ENCODE results near the gene ABCG2.

ABCG2 gene

GRCh38 chr4:88075336-88075735, 83.1 kb downstream of the ABCG2 start:
- H4K91ac ChIP-seq (ENCODE audit: low read depth, low read length, poor library complexity), result no peak overlapping the region

GRCh38 chr4:88070031-88070430, 88.4 kb downstream of the ABCG2 start:
- Histone ChIP-seq H3K14ac (ENCODE audit: low read length) (no peak overlapping the region), H2BK120ac (ENCODE audit: low read depth, low read length) (no peak overlapping the region), H3K36me3 (replicated peaks in 1 of 2; ENCODE audit: control insufficient read depth in 2 of 2, insufficient read depth in 2 of 2, low read length in 2 of 2) (peaks cover 31 to 100% of the 10 kb centered on the region in 2 donors), H3K4me3 (ENCODE audit: low read length in 2 of 2) (no peak overlapping the region), H2BK15ac (ENCODE audit: low read length) (no peak overlapping the region), H2AK5ac (ENCODE audit: low read depth, low read length) (no peak overlapping the region), H4K8ac (ENCODE audit: low read depth, low read length) (no peak overlapping the region), H3K18ac (ENCODE audit: low read length) (no peak overlapping the region), H2AFZ (ENCODE audit: low read length) (no peak overlapping the region), H2BK5ac (ENCODE audit: low read length) (no peak overlapping the region), H3K4me2 (ENCODE audit: insufficient read depth, low read length, poor library complexity, severe bottlenecking) (no peak overlapping the region), H2BK12ac (ENCODE audit: low read length) (no peak overlapping the region), H3K4me1 (ENCODE audit: control insufficient read depth in 2 of 2, insufficient read depth in 1 of 2, low read depth in 1 of 2, low read length in 2 of 2) (no peaks in the 10 kb centered on the region), H3K23ac (ENCODE audit: low read depth, low read length, poor library complexity) (no peak overlapping the region), H3K79me1 (ENCODE audit: low read depth, low read length) (no peaks in the 10 kb centered on the region), H4K91ac (ENCODE audit: low read depth, low read length, poor library complexity) (no peak overlapping the region), H3K9me3 (replicated peaks in 1 of 2; ENCODE audit: control insufficient read depth in 2 of 2, insufficient read depth in 1 of 2, low read depth in 1 of 2, low read length in 2 of 2) (peaks cover 3 to 18% of the 10 kb centered on the region in 2 donors), H3K27ac (replicated peaks; ENCODE audit: low read length) (no peak overlapping the region), H3K4ac (ENCODE audit: low read length) (no peak overlapping the region), H3K27me3 (ENCODE audit: control insufficient read depth in 3 of 3, insufficient read depth in 3 of 3, low read depth in 1 of 3, low read length in 3 of 3) (no peaks in the 10 kb centered on the region), H3K9ac (ENCODE audit: low read depth, low read length, poor library complexity) (no peak overlapping the region)
- no peak for DNase-seq (ENCODE audit: low spot score)
- WGBS, 2 donors (ENCODE audit: extremely low coverage in 2 of 2, insufficient read length in 2 of 2, insufficient replicate concordance in 1 of 2), result no CpG with 5 or more reads among the region's 1 CpG

More at GRCh38 chr4:88075336-88075735, 83.1 kb downstream of the ABCG2 start:
- no peaks in the 10 kb centered on the region for H3K9me3 ChIP-seq (replicated peaks in 1 of 2; ENCODE audit: control insufficient read depth in 2 of 2, insufficient read depth in 1 of 2, low read depth in 1 of 2, low read length in 2 of 2)
- H3K27ac ChIP-seq (replicated peaks; ENCODE audit: low read length), result no peak overlapping the region
- no peak overlapping the region for H3K4ac ChIP-seq (ENCODE audit: low read length)
- H3K4me2 ChIP-seq (ENCODE audit: insufficient read depth, low read length, poor library complexity, severe bottlenecking), result no peak overlapping the region
- H3K27me3 ChIP-seq (ENCODE audit: control insufficient read depth in 3 of 3, insufficient read depth in 3 of 3, low read depth in 1 of 3, low read length in 3 of 3), result no peaks in the 10 kb centered on the region
- peaks cover 25 to 91% of the 10 kb centered on the region in 2 donors for H3K36me3 ChIP-seq (replicated peaks in 1 of 2; ENCODE audit: control insufficient read depth in 2 of 2, insufficient read depth in 2 of 2, low read length in 2 of 2)
- no CpG with 5 or more reads among the region's 9 CpGs for WGBS, 2 donors (ENCODE audit: extremely low coverage in 2 of 2, insufficient read length in 2 of 2, insufficient replicate concordance in 1 of 2)
- no peak overlapping the region for H2BK15ac ChIP-seq (ENCODE audit: low read length)
- H2BK5ac ChIP-seq (ENCODE audit: low read length), result no peak overlapping the region
- no peak overlapping the region for H2AFZ ChIP-seq (ENCODE audit: low read length)
- no peak overlapping the region for H3K14ac ChIP-seq (ENCODE audit: low read length)
- H2BK120ac ChIP-seq (ENCODE audit: low read depth, low read length), result no peak overlapping the region
- no peaks in the 10 kb centered on the region for H3K79me1 ChIP-seq (ENCODE audit: low read depth, low read length)
- H4K8ac ChIP-seq (ENCODE audit: low read depth, low read length), result no peak overlapping the region
- no peaks in the 10 kb centered on the region for H3K4me1 ChIP-seq (ENCODE audit: control insufficient read depth in 2 of 2, insufficient read depth in 1 of 2, low read depth in 1 of 2, low read length in 2 of 2)
- no peak overlapping the region for H2BK12ac ChIP-seq (ENCODE audit: low read length)
- no peak overlapping the region for H2AK5ac ChIP-seq (ENCODE audit: low read depth, low read length)
- no peak for DNase-seq (ENCODE audit: low spot score)
- no peak overlapping the region for H3K9ac ChIP-seq (ENCODE audit: low read depth, low read length, poor library complexity)
- no peak overlapping the region for H3K4me3 ChIP-seq (ENCODE audit: low read length in 2 of 2)
- H3K23ac ChIP-seq (ENCODE audit: low read depth, low read length, poor library complexity), result no peak overlapping the region
- H3K18ac ChIP-seq (ENCODE audit: low read length), result no peak overlapping the region

- H2BK120ac ChIP-seq (ENCODE audit: low read depth, low read length), result no peak overlapping the region
- no peaks in the 10 kb centered on the region for H3K27me3 ChIP-seq (ENCODE audit: control insufficient read depth in 3 of 3, insufficient read depth in 3 of 3, low read depth in 1 of 3, low read length in 3 of 3)
- no peak overlapping the region for H3K4ac ChIP-seq (ENCODE audit: low read length)
- no peak overlapping the region for H3K4me2 ChIP-seq (ENCODE audit: insufficient read depth, low read length, poor library complexity, severe bottlenecking)
- no peak overlapping the region for H2BK15ac ChIP-seq (ENCODE audit: low read length)
- H3K23ac ChIP-seq (ENCODE audit: low read depth, low read length, poor library complexity), result no peak overlapping the region
- H3K9ac ChIP-seq (ENCODE audit: low read depth, low read length, poor library complexity), result no peak overlapping the region
- H4K91ac ChIP-seq (ENCODE audit: low read depth, low read length, poor library complexity), result no peak overlapping the region
- WGBS, 2 donors (ENCODE audit: extremely low coverage in 2 of 2, insufficient read length in 2 of 2, insufficient replicate concordance in 1 of 2), result no CpG with 5 or more reads among the region's 6 CpGs
- no peak overlapping the region for H2AFZ ChIP-seq (ENCODE audit: low read length)
- no peak overlapping the region for H2AK5ac ChIP-seq (ENCODE audit: low read depth, low read length)
- no peak overlapping the region for H3K18ac ChIP-seq (ENCODE audit: low read length)
- DNase-seq (ENCODE audit: low spot score), result no peak
- peaks cover 3 to 18% of the 10 kb centered on the region in 2 donors for H3K9me3 ChIP-seq (replicated peaks in 1 of 2; ENCODE audit: control insufficient read depth in 2 of 2, insufficient read depth in 1 of 2, low read depth in 1 of 2, low read length in 2 of 2)
- no peak overlapping the region for H4K8ac ChIP-seq (ENCODE audit: low read depth, low read length)
- H3K79me1 ChIP-seq (ENCODE audit: low read depth, low read length), result no peaks in the 10 kb centered on the region
- H2BK5ac ChIP-seq (ENCODE audit: low read length), result no peak overlapping the region
- no peak overlapping the region for H2BK12ac ChIP-seq (ENCODE audit: low read length)
- peaks cover 15 to 97% of the 10 kb centered on the region in 2 donors for H3K36me3 ChIP-seq (replicated peaks in 1 of 2; ENCODE audit: control insufficient read depth in 2 of 2, insufficient read depth in 2 of 2, low read length in 2 of 2)
- H3K27ac ChIP-seq (replicated peaks; ENCODE audit: low read length), result no peak overlapping the region
- H3K4me1 ChIP-seq (ENCODE audit: control insufficient read depth in 2 of 2, insufficient read depth in 1 of 2, low read depth in 1 of 2, low read length in 2 of 2), result no peaks in the 10 kb centered on the region
- H3K14ac ChIP-seq (ENCODE audit: low read length), result no peak overlapping the region
- H3K4me3 ChIP-seq (ENCODE audit: low read length in 2 of 2), result no peak overlapping the region
Measured at GRCh38 chr4:88064410-88064809, 94.0 kb downstream of the ABCG2 start.

- H3K27ac ChIP-seq (replicated peaks; ENCODE audit: low read length), result no peak overlapping the region
- H3K23ac ChIP-seq (ENCODE audit: low read depth, low read length, poor library complexity), result no peak overlapping the region
- H3K4me3 ChIP-seq (ENCODE audit: low read length in 2 of 2), result no peak overlapping the region
- H3K4ac ChIP-seq (ENCODE audit: low read length), result no peak overlapping the region
- no peak overlapping the region for H2BK12ac ChIP-seq (ENCODE audit: low read length)
- no peak overlapping the region for H3K4me2 ChIP-seq (ENCODE audit: insufficient read depth, low read length, poor library complexity, severe bottlenecking)
- no peak overlapping the region for H3K9ac ChIP-seq (ENCODE audit: low read depth, low read length, poor library complexity)
- DNase-seq (ENCODE audit: low spot score), result no peak
- H2BK120ac ChIP-seq (ENCODE audit: low read depth, low read length), result no peak overlapping the region
- no CpG with 5 or more reads among the region's 5 CpGs for WGBS, 2 donors (ENCODE audit: extremely low coverage in 2 of 2, insufficient read length in 2 of 2, insufficient replicate concordance in 1 of 2)
- H2BK5ac ChIP-seq (ENCODE audit: low read length), result no peak overlapping the region
- no peak overlapping the region for H3K14ac ChIP-seq (ENCODE audit: low read length)
- H3K4me1 ChIP-seq (ENCODE audit: control insufficient read depth in 2 of 2, insufficient read depth in 1 of 2, low read depth in 1 of 2, low read length in 2 of 2), result no peaks in the 10 kb centered on the region
- no peak overlapping the region for H3K18ac ChIP-seq (ENCODE audit: low read length)
- no peaks in the 10 kb centered on the region for H3K79me1 ChIP-seq (ENCODE audit: low read depth, low read length)
- H2BK15ac ChIP-seq (ENCODE audit: low read length), result no peak overlapping the region
- peaks cover 15 to 97% of the 10 kb centered on the region in 2 donors for H3K36me3 ChIP-seq (replicated peaks in 1 of 2; ENCODE audit: control insufficient read depth in 2 of 2, insufficient read depth in 2 of 2, low read length in 2 of 2)
- H4K91ac ChIP-seq (ENCODE audit: low read depth, low read length, poor library complexity), result no peak overlapping the region
- H3K27me3 ChIP-seq (ENCODE audit: control insufficient read depth in 3 of 3, insufficient read depth in 3 of 3, low read depth in 1 of 3, low read length in 3 of 3), result no peaks in the 10 kb centered on the region
- H2AK5ac ChIP-seq (ENCODE audit: low read depth, low read length), result no peak overlapping the region
- peaks cover 3 to 14% of the 10 kb centered on the region in 2 donors for H3K9me3 ChIP-seq (replicated peaks in 1 of 2; ENCODE audit: control insufficient read depth in 2 of 2, insufficient read depth in 1 of 2, low read depth in 1 of 2, low read length in 2 of 2)
- H4K8ac ChIP-seq (ENCODE audit: low read depth, low read length), result no peak overlapping the region
- H2AFZ ChIP-seq (ENCODE audit: low read length), result no peak overlapping the region
Measured at GRCh38 chr4:88063634-88064296, 94.7 kb downstream of the ABCG2 start.

All from neuronal stem cell (in vitro differentiated cells).